Measurements from ENCODE around the gene NFKBIE. TPM values are rescaled to one million over a fixed set of nuclear protein-coding genes. Genes with fewer than 3 reads are reported as not detected.

NFKBIE gene
- total RNA-seq, 1 donor from 2014 or later: 29.0 TPM

GRCh38 chr6:44257753-44258324 lies 7.5 kb downstream of the NFKBIE start:
- Mint-ChIP-seq H3K27ac (peak overlapping the region; percentile 78), H3K4me3 (peak overlapping the region; percentile 84), H3K4me1 (ENCODE audit: low read depth) (peaks cover 76% of the 10 kb centered on the region), H3K36me3 (ENCODE audit: low read depth) (peaks cover 51% of the 10 kb centered on the region), H3K27me3 (ENCODE audit: insufficient read depth) (no peaks in the 10 kb centered on the region), H3K9me3 (no peaks in the 10 kb centered on the region)
- DNase-seq (ENCODE audit: low spot score): no peak
- intact Hi-C loops (cut with micrococcal nuclease): loop anchor here (1.0 kb wide), 3 partner anchors 7 to 86 kb away; partner anchors contain the start of genes HSP90AB1 and NFKBIE

DNA sequence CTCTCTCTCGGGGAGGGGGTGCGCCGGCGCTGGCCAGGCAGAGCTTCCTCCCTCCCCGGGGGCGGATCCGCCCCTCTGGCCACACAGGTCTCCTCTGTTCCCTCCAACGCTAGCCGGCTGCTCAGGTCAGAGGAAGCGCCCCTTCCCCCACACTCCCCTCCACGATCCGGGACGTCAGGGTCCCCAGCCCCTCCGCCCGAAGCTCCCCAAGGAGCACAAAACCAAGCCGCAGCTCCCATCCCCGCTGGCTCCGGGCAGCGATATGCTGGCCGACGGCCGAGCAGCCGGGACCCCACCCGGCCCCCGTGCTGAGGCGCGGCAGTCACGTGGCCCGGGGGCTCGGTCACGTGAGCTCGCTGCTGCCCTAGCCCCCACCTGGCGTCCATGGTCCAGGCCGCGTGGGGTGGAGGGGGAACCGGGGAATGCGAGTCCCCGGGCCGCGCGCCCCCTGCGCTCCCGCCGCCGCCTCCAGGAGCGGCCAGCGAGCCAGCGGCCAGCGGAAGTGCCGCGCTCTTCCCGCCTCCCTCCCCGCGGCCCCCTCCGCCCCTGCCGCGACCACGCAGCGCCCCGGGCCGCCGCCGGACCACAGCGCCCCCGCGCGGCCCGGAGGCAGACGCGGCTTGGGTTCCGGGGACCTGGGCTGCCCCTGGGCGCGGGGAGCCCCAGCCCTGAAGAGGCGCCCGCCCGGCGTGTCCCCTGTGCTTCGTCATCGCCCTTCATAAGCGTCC lies 8.2 kb downstream of the NFKBIE start, which contains the start of gene SLC35B2:
TSS of gene SLC35B2 (minus strand) at position 504 of the 728 bp plus-strand sequence. CDS start at position 386, 118 bp downstream.
- no peaks in the 10 kb centered on the region for H3K27me3 Mint-ChIP-seq (ENCODE audit: insufficient read depth)
- H3K36me3 Mint-ChIP-seq (ENCODE audit: low read depth): peaks cover 56% of the 10 kb centered on the region
- peak within 1 kb of the TSS; percentile 81 for H3K27ac Mint-ChIP-seq
- H3K4me3 Mint-ChIP-seq: peak within 1 kb of the TSS; percentile 90
- intact Hi-C loops (cut with micrococcal nuclease): loop anchor here (1.0 kb wide), 3 partner anchors 8 to 85 kb away; partner anchors contain the start of genes HSP90AB1 and NFKBIE
- H3K9me3 Mint-ChIP-seq: no peaks in the 10 kb centered on the region
- DNase-seq (ENCODE audit: low spot score): peak; percentile 70
- H3K4me1 Mint-ChIP-seq (ENCODE audit: low read depth): peaks cover 75% of the 10 kb centered on the region

DNA sequence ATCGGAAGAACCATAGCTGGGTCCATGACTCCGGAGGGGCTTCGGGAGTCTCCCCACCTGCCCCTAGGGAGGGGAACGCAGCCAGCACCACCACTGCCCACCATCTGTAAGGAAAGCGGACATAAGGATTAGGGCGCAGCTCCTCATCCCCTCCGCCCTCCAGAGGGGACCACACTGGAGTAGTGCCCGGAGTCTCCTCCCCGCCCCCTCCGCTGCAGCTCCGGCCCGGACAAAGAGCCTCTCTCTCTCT lies 8.7 kb downstream of the NFKBIE start:
- peaks cover 75% of the 10 kb centered on the region for H3K4me1 Mint-ChIP-seq (ENCODE audit: low read depth)
- no peaks in the 10 kb centered on the region for H3K27me3 Mint-ChIP-seq (ENCODE audit: insufficient read depth)
- peak overlapping the region; percentile 76 for H3K27ac Mint-ChIP-seq
- no peak for DNase-seq (ENCODE audit: low spot score)
- H3K36me3 Mint-ChIP-seq (ENCODE audit: low read depth): peaks cover 60% of the 10 kb centered on the region
- peak overlapping the region; percentile 90 for H3K4me3 Mint-ChIP-seq
- no peaks in the 10 kb centered on the region for H3K9me3 Mint-ChIP-seq
- intact Hi-C loops (cut with micrococcal nuclease): loop anchor here (1.0 kb wide), 3 partner anchors 9 to 84 kb away; partner anchors contain the start of genes HSP90AB1 and NFKBIE

DNA sequence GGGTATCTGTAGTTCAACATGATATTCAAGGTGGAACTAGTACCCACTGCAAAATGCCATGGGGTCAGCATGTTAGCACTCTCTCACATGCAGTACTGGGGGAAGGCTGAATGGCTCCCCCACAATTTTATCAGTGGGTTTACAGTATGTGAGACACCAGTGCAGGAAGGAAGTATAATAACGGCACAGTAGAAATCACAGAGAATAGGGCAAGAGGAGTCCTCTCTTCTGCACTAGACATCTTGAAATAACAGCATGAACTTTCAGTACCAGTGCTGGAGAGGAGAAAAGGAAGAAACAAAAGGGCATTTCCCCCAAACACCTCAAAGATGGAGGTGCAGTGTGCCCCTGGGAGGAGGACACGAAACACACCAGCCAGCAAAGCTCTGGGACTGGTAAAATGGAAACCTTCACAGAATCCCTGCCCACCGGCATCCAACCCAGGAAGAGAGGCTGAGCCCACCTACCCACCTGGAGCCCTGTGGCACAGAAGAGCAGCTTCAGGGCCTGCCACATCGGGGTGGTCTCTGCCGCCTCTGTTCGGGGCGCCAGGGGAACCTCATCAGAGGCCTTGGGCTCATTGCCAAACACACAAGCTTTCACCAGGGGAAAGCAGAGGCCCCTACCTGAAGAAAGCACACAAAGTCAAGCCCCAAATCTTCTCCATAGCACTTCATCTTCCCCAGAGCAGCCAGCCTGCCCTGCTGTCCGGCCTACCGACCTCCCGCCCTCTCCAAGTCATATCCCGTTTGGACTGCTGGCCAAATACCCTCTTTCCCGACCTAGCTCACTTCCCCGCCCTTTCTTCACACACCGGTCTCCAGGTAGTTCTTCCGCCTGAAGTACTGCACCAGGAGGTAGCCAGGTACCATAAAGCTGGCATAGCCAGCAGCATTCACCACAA lies 9.2 kb downstream of the NFKBIE start:
- peaks cover 75% of the 10 kb centered on the region for H3K4me1 Mint-ChIP-seq (ENCODE audit: low read depth)
- intact Hi-C loops (cut with micrococcal nuclease): no loop called here
- no peaks in the 10 kb centered on the region for H3K27me3 Mint-ChIP-seq (ENCODE audit: insufficient read depth)
- H3K36me3 Mint-ChIP-seq (ENCODE audit: low read depth): peaks cover 64% of the 10 kb centered on the region
- no peaks in the 10 kb centered on the region for H3K9me3 Mint-ChIP-seq
- no peak for DNase-seq (ENCODE audit: low spot score)
- H3K27ac Mint-ChIP-seq: peak overlapping the region; percentile 76
- peak overlapping the region; percentile 90 for H3K4me3 Mint-ChIP-seq

- DNase-seq (ENCODE audit: low spot score): no peak
- intact Hi-C loops (cut with micrococcal nuclease): no loop called here
- Mint-ChIP-seq H3K4me3 (peak overlapping the region; percentile 90), H3K27me3 (ENCODE audit: insufficient read depth) (no peaks in the 10 kb centered on the region), H3K36me3 (ENCODE audit: low read depth) (peaks cover 67% of the 10 kb centered on the region), H3K27ac (peak overlapping the region; percentile 76), H3K9me3 (no peaks in the 10 kb centered on the region), H3K4me1 (ENCODE audit: low read depth) (peaks cover 76% of the 10 kb centered on the region)
Observed at GRCh38 chr6:44255105-44255808, 10.1 kb downstream of the NFKBIE start.

- H3K27ac Mint-ChIP-seq: peak overlapping the region; percentile 79
- peaks cover 84% of the 10 kb centered on the region for H3K4me1 Mint-ChIP-seq (ENCODE audit: low read depth)
- peak overlapping the region; percentile 90 for H3K4me3 Mint-ChIP-seq
- H3K36me3 Mint-ChIP-seq (ENCODE audit: low read depth): peaks cover 75% of the 10 kb centered on the region
- H3K9me3 Mint-ChIP-seq: no peaks in the 10 kb centered on the region
- H3K27me3 Mint-ChIP-seq (ENCODE audit: insufficient read depth): no peaks in the 10 kb centered on the region
- DNase-seq (ENCODE audit: low spot score): no peak
- intact Hi-C loops (cut with micrococcal nuclease): no loop called here
Observed at GRCh38 chr6:44254191-44255104, 10.9 kb downstream of the NFKBIE start.

GRCh38 chr6:44253307-44254101 lies 11.8 kb downstream of the NFKBIE start:
- no peaks in the 10 kb centered on the region for H3K9me3 Mint-ChIP-seq
- peak overlapping the region; percentile 53 for H3K27ac Mint-ChIP-seq
- intact Hi-C loops (cut with micrococcal nuclease): no loop called here
- H3K27me3 Mint-ChIP-seq (ENCODE audit: insufficient read depth): no peaks in the 10 kb centered on the region
- peaks cover 78% of the 10 kb centered on the region for H3K36me3 Mint-ChIP-seq (ENCODE audit: low read depth)
- peak overlapping the region; percentile 10 for H3K4me3 Mint-ChIP-seq
- no peak for DNase-seq (ENCODE audit: low spot score)
- H3K4me1 Mint-ChIP-seq (ENCODE audit: low read depth): peaks cover 87% of the 10 kb centered on the region

- Mint-ChIP-seq H3K27me3 (ENCODE audit: insufficient read depth) (no peaks in the 10 kb centered on the region), H3K4me1 (ENCODE audit: low read depth) (peaks cover 82% of the 10 kb centered on the region), H3K9me3 (no peaks in the 10 kb centered on the region), H3K36me3 (ENCODE audit: low read depth) (peaks cover 83% of the 10 kb centered on the region), H3K27ac (peak overlapping the region; percentile 77), H3K4me3 (peak overlapping the region; percentile 50)
- DNase-seq (ENCODE audit: low spot score): no peak
- intact Hi-C loops (cut with micrococcal nuclease): no loop called here
Observed at GRCh38 chr6:44251576-44252524, 13.5 kb downstream of the NFKBIE start.

GRCh38 chr6:44250718-44251123 lies 14.6 kb downstream of the NFKBIE start:
- peaks cover 80% of the 10 kb centered on the region for H3K36me3 Mint-ChIP-seq (ENCODE audit: low read depth)
- H3K27me3 Mint-ChIP-seq (ENCODE audit: insufficient read depth): no peaks in the 10 kb centered on the region
- H3K4me3 Mint-ChIP-seq: no peak overlapping the region
- DNase-seq (ENCODE audit: low spot score): no peak
- intact Hi-C loops (cut with micrococcal nuclease): no loop called here
- H3K4me1 Mint-ChIP-seq (ENCODE audit: low read depth): peaks cover 75% of the 10 kb centered on the region
- no peaks in the 10 kb centered on the region for H3K9me3 Mint-ChIP-seq
- H3K27ac Mint-ChIP-seq: no peak overlapping the region

- peaks cover 75% of the 10 kb centered on the region for H3K4me1 Mint-ChIP-seq (ENCODE audit: low read depth)
- intact Hi-C loops (cut with micrococcal nuclease): no loop called here
- DNase-seq (ENCODE audit: low spot score): no peak
- peaks cover 75% of the 10 kb centered on the region for H3K36me3 Mint-ChIP-seq (ENCODE audit: low read depth)
- peak overlapping the region; percentile 96 for H3K4me3 Mint-ChIP-seq
- peak overlapping the region; percentile 36 for H3K27ac Mint-ChIP-seq
- no peaks in the 10 kb centered on the region for H3K9me3 Mint-ChIP-seq
- no peaks in the 10 kb centered on the region for H3K27me3 Mint-ChIP-seq (ENCODE audit: insufficient read depth)
Observed at GRCh38 chr6:44250067-44250717, 15.2 kb downstream of the NFKBIE start.
